ENCODE data around the gene RYR2. TPM values are rescaled to one million over a fixed set of nuclear protein-coding genes. Genes with fewer than 3 reads are reported as not detected.

Gene RYR2
- total and polyA plus RNA-seq, 8 donors, result 0.25 to 33.5 (median 2.5) TPM

DNA sequence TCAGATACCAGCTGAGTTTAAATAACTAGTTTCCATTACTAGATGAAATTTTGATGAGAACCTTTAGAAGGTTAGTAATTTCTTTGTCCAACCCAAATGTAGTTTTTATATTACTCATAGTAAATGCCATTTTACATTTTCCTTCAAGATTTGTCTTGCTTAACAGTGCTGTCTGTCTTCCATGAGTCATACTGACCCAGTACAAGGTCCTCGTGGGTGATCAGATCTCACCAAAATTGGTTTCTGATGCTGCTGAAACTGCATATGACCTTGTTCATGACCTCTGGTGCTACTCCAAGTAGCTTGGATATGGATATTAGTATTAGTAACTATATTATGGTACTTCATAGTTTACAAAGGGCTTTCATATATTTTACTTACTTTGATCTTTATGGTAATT is 207.1 kb downstream of the RYR2 start:
- Histone ChIP-seq H3K9me3 (no peaks in the 10 kb centered on the region), H3K4me3 (no peak overlapping the region), H3K27ac (no peak overlapping the region), H3K36me3 (no peaks in the 10 kb centered on the region), H3K4me1 (peaks cover 0 to 8% (median 0%) of the 10 kb centered on the region in 4 donors), H3K27me3 (no peaks in the 10 kb centered on the region)
- no peak for DNase-seq
- 44 to 62% (median 55%) methylated on average over 1 of the region's 1 CpG for WGBS, 5 donors
- intact Hi-C loops (cut with DNase I; ENCODE audit: low total_unique reads), result no loop called here
- TF ChIP-seq, protein P1, sequence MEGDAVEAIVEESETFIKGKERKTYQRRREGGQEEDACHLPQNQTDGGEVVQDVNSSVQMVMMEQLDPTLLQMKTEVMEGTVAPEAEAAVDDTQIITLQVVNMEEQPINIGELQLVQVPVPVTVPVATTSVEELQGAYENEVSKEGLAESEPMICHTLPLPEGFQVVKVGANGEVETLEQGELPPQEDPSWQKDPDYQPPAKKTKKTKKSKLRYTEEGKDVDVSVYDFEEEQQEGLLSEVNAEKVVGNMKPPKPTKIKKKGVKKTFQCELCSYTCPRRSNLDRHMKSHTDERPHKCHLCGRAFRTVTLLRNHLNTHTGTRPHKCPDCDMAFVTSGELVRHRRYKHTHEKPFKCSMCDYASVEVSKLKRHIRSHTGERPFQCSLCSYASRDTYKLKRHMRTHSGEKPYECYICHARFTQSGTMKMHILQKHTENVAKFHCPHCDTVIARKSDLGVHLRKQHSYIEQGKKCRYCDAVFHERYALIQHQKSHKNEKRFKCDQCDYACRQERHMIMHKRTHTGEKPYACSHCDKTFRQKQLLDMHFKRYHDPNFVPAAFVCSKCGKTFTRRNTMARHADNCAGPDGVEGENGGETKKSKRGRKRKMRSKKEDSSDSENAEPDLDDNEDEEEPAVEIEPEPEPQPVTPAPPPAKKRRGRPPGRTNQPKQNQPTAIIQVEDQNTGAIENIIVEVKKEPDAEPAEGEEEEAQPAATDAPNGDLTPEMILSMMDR (IDR thresholded peaks at IDR 0.05), result no peak
- TF ChIP-seq POLR2A (IDR thresholded peaks at IDR 0.05), result no peak
- TF ChIP-seq POLR2AphosphoS5 (IDR thresholded peaks at IDR 0.05), result no peak
- no peak for TF ChIP-seq EP300 (IDR thresholded peaks at IDR 0.05)

DNA sequence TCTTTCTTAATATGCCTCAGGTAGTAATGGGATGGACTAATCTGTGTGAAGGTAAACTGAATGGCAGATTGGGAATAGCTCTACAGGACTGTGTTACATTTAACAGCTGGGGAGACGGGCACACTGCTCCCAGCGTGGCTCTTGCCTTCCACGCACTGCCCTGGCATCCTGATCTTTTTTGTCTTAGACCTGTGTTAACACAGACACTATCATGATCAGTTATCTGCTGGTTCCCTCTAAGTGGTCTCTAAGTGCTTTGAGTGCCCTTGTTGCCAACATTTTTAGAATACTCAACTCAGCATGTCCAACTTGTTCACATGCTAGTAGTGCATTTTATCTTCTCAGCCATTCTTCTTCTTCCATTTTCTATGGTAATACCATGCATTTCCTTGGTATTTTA is 208.1 kb downstream of the RYR2 start:
- no peak for TF ChIP-seq POLR2A (IDR thresholded peaks at IDR 0.05)
- TF ChIP-seq, protein P1 (IDR thresholded peaks at IDR 0.05), result no peak
- TF ChIP-seq POLR2AphosphoS5 (IDR thresholded peaks at IDR 0.05), result no peak
- TF ChIP-seq EP300 (IDR thresholded peaks at IDR 0.05), result no peak
- peaks cover 0 to 3% (median 0%) of the 10 kb centered on the region in 4 donors for H3K4me1 ChIP-seq
- no peak overlapping the region for H3K27ac ChIP-seq
- WGBS, 5 donors, result 71 to 89% (median 77%) methylated on average over 3 of the region's 3 CpGs
- no peaks in the 10 kb centered on the region for H3K9me3 ChIP-seq
- H3K4me3 ChIP-seq, result no peak overlapping the region
- no peak for DNase-seq
- intact Hi-C loops (cut with DNase I; ENCODE audit: low total_unique reads), result no loop called here
- H3K36me3 ChIP-seq, result no peaks in the 10 kb centered on the region
- no peaks in the 10 kb centered on the region for H3K27me3 ChIP-seq

DNA sequence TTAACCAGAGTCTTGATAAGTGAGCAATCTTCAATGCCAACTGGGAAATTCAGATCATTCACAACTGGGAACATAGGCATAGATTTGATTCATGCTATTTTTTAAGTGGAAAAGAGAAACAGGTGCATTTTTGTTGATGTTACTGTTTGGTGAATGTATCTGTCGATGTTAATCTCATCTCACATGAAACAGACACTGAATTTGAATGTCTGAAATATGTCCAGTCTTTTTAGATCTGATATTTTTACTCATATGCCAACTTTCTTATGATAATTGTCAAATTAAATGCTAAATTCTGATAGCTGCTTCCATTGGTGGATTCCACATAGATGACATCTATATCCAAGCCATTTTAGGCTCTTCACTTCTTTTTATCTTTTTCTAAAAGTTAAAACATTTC is 213.1 kb downstream of the RYR2 start:
- TF ChIP-seq, protein P1 (IDR thresholded peaks at IDR 0.05), result no peak
- TF ChIP-seq POLR2A (IDR thresholded peaks at IDR 0.05) (no peak), POLR2AphosphoS5 (IDR thresholded peaks at IDR 0.05) (no peak), EP300 (IDR thresholded peaks at IDR 0.05) (no peak)
- Histone ChIP-seq H3K27ac (no peak overlapping the region), H3K36me3 (no peaks in the 10 kb centered on the region), H3K9me3 (no peaks in the 10 kb centered on the region), H3K4me1 (peaks cover 0 to 7% (median 2%) of the 10 kb centered on the region in 4 donors), H3K27me3 (peaks cover 0 to 3% (median 0%) of the 10 kb centered on the region in 3 donors), H3K4me3 (no peak overlapping the region)
- intact Hi-C loops (cut with DNase I; ENCODE audit: low total_unique reads), result no loop called here
- 51 to 85% (median 75%) methylated on average over 1 of the region's 1 CpG for WGBS, 5 donors
- DNase-seq, result no peak

DNA sequence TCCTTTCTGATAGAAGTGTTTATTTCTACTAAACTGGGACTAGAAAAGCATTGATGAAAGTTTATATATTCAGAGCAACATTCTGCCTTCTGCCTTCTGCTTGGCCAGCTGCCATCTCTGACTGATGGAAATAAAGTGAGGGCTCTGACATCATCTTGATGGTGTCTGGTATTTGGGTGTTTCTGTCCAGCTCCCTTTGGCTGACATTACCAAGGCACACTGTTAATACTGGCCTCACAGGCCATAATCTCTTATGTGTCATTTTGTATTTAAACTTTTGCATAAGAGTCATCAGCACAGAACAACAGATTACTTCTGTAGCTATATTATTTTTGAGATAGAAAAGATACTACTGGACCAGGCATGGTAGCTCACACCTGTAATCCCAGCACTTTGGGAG is 216.9 kb downstream of the RYR2 start:
- H3K36me3 ChIP-seq, result no peaks in the 10 kb centered on the region
- DNase-seq, result peak in 1 of 2 donors; percentile 78
- peak overlapping the region in 2 of 5 donors; percentile 31 to 47 for H3K27ac ChIP-seq
- no peak for TF ChIP-seq EP300 (IDR thresholded peaks at IDR 0.05)
- no peak for TF ChIP-seq POLR2A (IDR thresholded peaks at IDR 0.05)
- TF ChIP-seq POLR2AphosphoS5 (IDR thresholded peaks at IDR 0.05), result peak in 2 of 3 donors; percentile 9 to 79
- TF ChIP-seq, protein P1 (IDR thresholded peaks at IDR 0.05), result no peak
- peaks cover 0 to 3% (median 0%) of the 10 kb centered on the region in 3 donors for H3K27me3 ChIP-seq
- intact Hi-C loops (cut with DNase I; ENCODE audit: low total_unique reads), result no loop called here
- H3K4me1 ChIP-seq, result peaks cover 0 to 7% (median 2%) of the 10 kb centered on the region in 4 donors
- H3K4me3 ChIP-seq, result no peak overlapping the region
- no peaks in the 10 kb centered on the region for H3K9me3 ChIP-seq
